T-helper 2 cell treated with Interferon-gamma antibody and Interleukin-4, amounts not matched to agents 5 μg/mL and 100 μg/mL, for 36 hours (primary cell): ENCODE measurements around the gene GMNN.
"Not testable (repeated sequence)": the region's sequence is repeated elsewhere in the genome, so short reads cannot be mapped to it uniquely, and the experiment has no call there.

Source experiments
- DNase-seq: peaks from one replicate; pipeline ENCODE4 v3.0.0; 2021; ENCODE audit warnings: low spot score
- H3K27ac Mint-ChIP-seq: one replicate; pipeline ENCODE4 v1.8.0; 2021; ENCODE audit warnings: mild to moderate bottlenecking, mixed read lengths
- H3K27me3 Mint-ChIP-seq: one replicate; pipeline ENCODE4 v1.8.0; 2021; ENCODE audit warnings: low read depth, mixed read lengths
- H3K36me3 Mint-ChIP-seq: one replicate; pipeline ENCODE4 v1.8.0; 2021; ENCODE audit warnings: low read depth, mixed read lengths
- H3K4me1 Mint-ChIP-seq: one replicate; pipeline ENCODE4 v1.8.0; 2021; ENCODE audit warnings: low read depth, mixed read lengths
- H3K4me3 Mint-ChIP-seq: one replicate; pipeline ENCODE4 v1.8.0; 2022; ENCODE audit warnings: mild to moderate bottlenecking, moderate library complexity, mixed read lengths
- H3K9me3 Mint-ChIP-seq: one replicate; pipeline ENCODE4 v1.8.0; 2021; ENCODE audit warnings: mixed read lengths

GMNN gene

GRCh38 chr6:24752917-24753492 is 21.7 kb upstream of the GMNN start:
- DNase-seq, result no peak
- Mint-ChIP-seq H3K36me3 (no peaks in the 10 kb centered on the region), H3K4me1 (peaks cover 3% of the 10 kb centered on the region), H3K27me3 (peaks cover 2% of the 10 kb centered on the region), H3K9me3 (peaks cover 9% of the 10 kb centered on the region), H3K4me3 (no peak overlapping the region), H3K27ac (no peak overlapping the region)

DNA sequence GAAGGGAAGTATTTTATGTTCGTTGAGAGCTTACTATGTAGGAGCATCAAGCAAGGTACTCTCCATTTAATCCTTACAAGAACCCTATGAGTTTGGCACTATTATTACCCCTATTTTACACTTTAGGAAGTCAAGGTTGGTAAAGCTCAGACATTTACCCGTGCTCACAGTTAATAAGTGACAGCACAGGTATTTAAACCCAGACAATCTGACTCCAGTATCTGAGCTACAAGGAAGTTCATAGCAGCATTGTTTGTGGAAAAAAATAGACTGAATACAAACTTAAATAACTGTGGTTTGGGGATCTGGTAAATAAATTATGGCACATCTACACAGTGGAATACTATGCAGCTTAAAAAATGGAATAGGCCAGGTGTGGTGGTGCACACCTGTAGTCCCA is 21.2 kb upstream of the GMNN start:
- peaks cover 2% of the 10 kb centered on the region for H3K27me3 Mint-ChIP-seq
- no peak for DNase-seq
- no peak overlapping the region for H3K4me3 Mint-ChIP-seq
- peaks cover 9% of the 10 kb centered on the region for H3K9me3 Mint-ChIP-seq
- H3K27ac Mint-ChIP-seq, result no peak overlapping the region
- H3K4me1 Mint-ChIP-seq, result peaks cover 5% of the 10 kb centered on the region
- no peaks in the 10 kb centered on the region for H3K36me3 Mint-ChIP-seq

GRCh38 chr6:24754378-24754777 is 20.4 kb upstream of the GMNN start:
- H3K27me3 Mint-ChIP-seq, H3K4me3 Mint-ChIP-seq, H3K27ac Mint-ChIP-seq, H3K4me1 Mint-ChIP-seq, H3K9me3 Mint-ChIP-seq, H3K36me3 Mint-ChIP-seq, DNase-seq: not testable (repeated sequence)

DNA sequence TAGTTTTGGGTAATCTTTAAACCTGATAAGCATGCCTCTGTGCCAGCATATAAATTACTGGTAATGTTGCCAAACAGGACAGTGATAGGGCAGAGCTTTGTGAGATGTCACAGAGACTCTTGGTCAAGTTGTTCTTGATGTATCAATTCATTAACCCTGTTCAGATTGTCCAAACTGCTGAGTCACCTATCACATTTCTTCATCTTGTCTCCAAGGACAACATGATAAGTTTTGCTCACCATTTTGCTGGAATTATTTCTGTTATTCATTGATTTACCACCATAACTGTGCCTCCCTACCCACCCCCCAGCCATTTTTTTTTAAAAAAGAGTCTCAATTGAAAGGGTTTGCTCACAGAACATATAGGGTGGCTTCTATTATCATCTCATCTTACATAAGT is 19.5 kb upstream of the GMNN start:
- H3K4me1 Mint-ChIP-seq, result peaks cover 4% of the 10 kb centered on the region
- H3K4me3 Mint-ChIP-seq, result no peak overlapping the region
- DNase-seq, result no peak
- H3K36me3 Mint-ChIP-seq, result no peaks in the 10 kb centered on the region
- H3K9me3 Mint-ChIP-seq, result peaks cover 9% of the 10 kb centered on the region
- H3K27ac Mint-ChIP-seq, result no peak overlapping the region
- no peaks in the 10 kb centered on the region for H3K27me3 Mint-ChIP-seq

- no peak for DNase-seq
- H3K27me3 Mint-ChIP-seq, result no peaks in the 10 kb centered on the region
- H3K4me3 Mint-ChIP-seq, result no peak overlapping the region
- no peak overlapping the region for H3K27ac Mint-ChIP-seq
- peaks cover 9% of the 10 kb centered on the region for H3K9me3 Mint-ChIP-seq
- peaks cover 8% of the 10 kb centered on the region for H3K4me1 Mint-ChIP-seq
- H3K36me3 Mint-ChIP-seq, result no peaks in the 10 kb centered on the region
These were observed 17.1 kb upstream of the GMNN start for GRCh38 chr6:24757611-24758010.

DNA sequence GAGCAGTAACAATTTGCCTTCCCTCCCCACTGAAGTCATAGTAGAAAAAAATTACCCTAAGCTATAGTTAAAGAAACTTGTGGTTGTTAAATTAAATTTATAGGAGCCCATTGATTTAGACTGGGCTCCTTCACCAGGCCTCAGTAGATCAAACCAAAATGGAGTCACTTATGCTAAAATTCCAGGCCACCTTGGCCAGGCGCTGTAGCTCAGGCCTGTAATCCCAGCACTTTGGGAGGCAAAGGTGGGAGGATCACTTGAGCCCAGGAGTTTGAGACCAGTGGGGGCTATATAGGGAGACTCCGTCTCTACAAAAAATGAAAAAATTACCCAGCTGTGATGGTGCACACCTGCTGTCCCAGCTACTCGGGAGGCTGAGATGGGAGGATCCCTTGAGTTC is 15.0 kb upstream of the GMNN start:
- H3K9me3 Mint-ChIP-seq, result no peaks in the 10 kb centered on the region
- DNase-seq, result no peak
- H3K4me3 Mint-ChIP-seq, result no peak overlapping the region
- H3K27me3 Mint-ChIP-seq, result no peaks in the 10 kb centered on the region
- no peak overlapping the region for H3K27ac Mint-ChIP-seq
- no peaks in the 10 kb centered on the region for H3K36me3 Mint-ChIP-seq
- peaks cover 8% of the 10 kb centered on the region for H3K4me1 Mint-ChIP-seq

GRCh38 chr6:24760210-24760609 is 14.5 kb upstream of the GMNN start:
- no peaks in the 10 kb centered on the region for H3K36me3 Mint-ChIP-seq
- DNase-seq, result no peak
- peaks cover 9% of the 10 kb centered on the region for H3K4me1 Mint-ChIP-seq
- H3K27ac Mint-ChIP-seq, result no peak overlapping the region
- no peaks in the 10 kb centered on the region for H3K27me3 Mint-ChIP-seq
- no peaks in the 10 kb centered on the region for H3K9me3 Mint-ChIP-seq
- no peak overlapping the region for H3K4me3 Mint-ChIP-seq

GRCh38 chr6:24761193-24761835 is 13.4 kb upstream of the GMNN start:
- H3K27me3 Mint-ChIP-seq, result no peaks in the 10 kb centered on the region
- no peak overlapping the region for H3K4me3 Mint-ChIP-seq
- H3K36me3 Mint-ChIP-seq, result no peaks in the 10 kb centered on the region
- H3K4me1 Mint-ChIP-seq, result peaks cover 9% of the 10 kb centered on the region
- no peaks in the 10 kb centered on the region for H3K9me3 Mint-ChIP-seq
- no peak overlapping the region for H3K27ac Mint-ChIP-seq
- DNase-seq, result no peak

- Mint-ChIP-seq H3K4me3 (no peak overlapping the region), H3K9me3 (no peaks in the 10 kb centered on the region), H3K27ac (no peak overlapping the region), H3K27me3 (no peaks in the 10 kb centered on the region), H3K4me1 (peaks cover 9% of the 10 kb centered on the region), H3K36me3 (no peaks in the 10 kb centered on the region)
- no peak for DNase-seq
These were observed 12.9 kb upstream of the GMNN start for GRCh38 chr6:24761851-24762250.

DNA sequence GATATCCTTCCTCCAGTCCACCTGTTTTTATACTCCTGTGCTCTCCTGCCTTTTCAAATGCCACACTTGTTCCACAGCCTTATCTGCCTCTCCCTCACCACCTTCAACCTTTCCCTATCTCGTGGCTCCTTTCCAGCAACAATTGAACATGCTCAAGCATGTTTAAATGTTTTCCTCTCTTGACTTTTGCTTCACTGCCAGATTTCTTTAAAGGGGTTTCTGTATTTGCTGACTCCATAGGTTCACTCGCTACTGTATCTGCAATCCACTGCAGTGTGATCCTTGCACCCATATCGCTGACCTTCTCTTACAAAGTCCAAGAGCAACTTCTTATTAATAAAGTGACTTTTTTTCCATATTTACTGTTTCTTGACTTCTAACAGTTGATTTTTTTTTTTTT is 11.2 kb upstream of the GMNN start:
- Mint-ChIP-seq H3K9me3 (no peaks in the 10 kb centered on the region), H3K4me1 (peaks cover 7% of the 10 kb centered on the region), H3K27ac (no peak overlapping the region), H3K4me3 (no peak overlapping the region), H3K36me3 (no peaks in the 10 kb centered on the region), H3K27me3 (no peaks in the 10 kb centered on the region)
- no peak for DNase-seq

GRCh38 chr6:24764833-24765828 is 9.6 kb upstream of the GMNN start:
- H3K4me3 Mint-ChIP-seq, H3K27me3 Mint-ChIP-seq, DNase-seq, H3K9me3 Mint-ChIP-seq, H3K4me1 Mint-ChIP-seq, H3K27ac Mint-ChIP-seq, H3K36me3 Mint-ChIP-seq: not testable (repeated sequence)

DNA sequence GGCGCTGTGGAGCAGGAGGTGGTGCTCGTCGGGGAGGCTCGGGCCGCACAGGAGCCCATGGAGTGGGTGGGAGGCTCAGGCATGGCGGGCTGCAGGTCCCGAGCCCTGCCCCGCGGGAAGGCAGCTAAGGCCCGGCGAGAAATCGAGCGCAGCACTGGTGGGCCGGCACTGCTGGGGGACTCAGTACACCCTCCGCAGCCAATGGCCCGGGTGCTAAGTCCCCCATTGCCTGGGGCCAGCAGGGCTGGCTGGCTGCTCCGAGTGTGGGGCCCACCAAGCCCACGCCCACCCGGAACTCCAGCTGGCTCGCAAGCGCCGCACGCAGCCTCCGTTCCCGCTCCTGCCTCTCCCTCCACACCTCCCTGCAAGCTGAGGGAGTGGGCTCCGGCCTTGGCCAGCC is 8.8 kb upstream of the GMNN start:
- not testable (repeated sequence) for DNase-seq, H3K4me1 Mint-ChIP-seq, H3K36me3 Mint-ChIP-seq, H3K27ac Mint-ChIP-seq, H3K4me3 Mint-ChIP-seq, H3K27me3 Mint-ChIP-seq, H3K9me3 Mint-ChIP-seq

GRCh38 chr6:24766680-24767462 is 7.9 kb upstream of the GMNN start:
- H3K27me3 Mint-ChIP-seq, result no peaks in the 10 kb centered on the region
- H3K27ac Mint-ChIP-seq, result no peak overlapping the region
- no peaks in the 10 kb centered on the region for H3K36me3 Mint-ChIP-seq
- no peaks in the 10 kb centered on the region for H3K9me3 Mint-ChIP-seq
- peaks cover 3% of the 10 kb centered on the region for H3K4me1 Mint-ChIP-seq
- H3K4me3 Mint-ChIP-seq, result no peak overlapping the region
- no peak for DNase-seq

- no peaks in the 10 kb centered on the region for H3K9me3 Mint-ChIP-seq
- no peaks in the 10 kb centered on the region for H3K36me3 Mint-ChIP-seq
- no peak overlapping the region for H3K27ac Mint-ChIP-seq
- DNase-seq, result no peak
- no peaks in the 10 kb centered on the region for H3K27me3 Mint-ChIP-seq
- H3K4me1 Mint-ChIP-seq, result peaks cover 2% of the 10 kb centered on the region
- no peak overlapping the region for H3K4me3 Mint-ChIP-seq
These were observed 6.4 kb upstream of the GMNN start for GRCh38 chr6:24768361-24768760.
